Hypothalamus (tissue), 51 donors: ENCODE results near the gene WDR31.
"Not testable (repeated sequence)": the region's sequence is repeated elsewhere in the genome, so short reads cannot be mapped to it uniquely, and the experiment has no call there.

ENCODE experiments used
- DNase-seq, 51 donors: peaks; one replicate each; lab custom pipeline; 2025; lab: John Stamatoyannopoulos, UW

WDR31 gene

DNA sequence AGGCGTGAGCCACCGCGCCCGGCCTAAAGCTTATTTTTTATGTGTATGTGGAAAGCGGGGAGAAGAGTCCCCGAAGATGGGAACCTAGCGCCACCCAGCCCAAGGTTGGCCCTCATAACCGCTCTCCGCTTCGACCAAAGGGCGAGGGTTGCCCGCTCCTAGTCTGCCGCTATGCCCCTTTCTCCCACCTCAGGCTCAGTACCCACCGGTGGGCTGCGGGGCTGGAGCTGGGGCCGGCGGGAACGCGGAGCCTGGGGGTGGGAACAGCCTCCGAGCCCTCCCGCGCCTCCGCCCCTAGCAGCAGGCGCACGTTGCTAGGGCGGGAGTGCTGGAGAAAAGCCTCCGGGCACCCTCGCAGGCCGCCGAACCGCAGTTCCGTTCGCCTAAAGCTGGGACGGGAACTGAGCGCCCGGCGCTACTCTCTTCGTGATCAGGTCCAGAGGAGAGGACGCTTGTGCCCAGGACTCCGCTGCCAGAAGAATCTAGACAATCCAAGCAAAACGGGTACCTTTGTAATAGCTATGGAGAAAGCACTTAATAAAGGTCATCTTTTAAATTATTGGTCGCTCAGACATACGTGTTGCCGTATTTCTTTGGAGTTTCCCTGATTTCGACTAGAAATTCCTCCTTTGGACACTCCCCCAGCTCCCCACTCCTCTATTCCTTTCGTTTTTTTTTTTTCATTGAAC is at the start of gene WDR31:
TSS of gene WDR31 (minus strand) at position 265 of the 689 bp plus-strand sequence. CDS start 8,253 bp downstream, outside the sequence.
- DNase-seq = peak; percentile 15 to 91 (median 79)

DNA sequence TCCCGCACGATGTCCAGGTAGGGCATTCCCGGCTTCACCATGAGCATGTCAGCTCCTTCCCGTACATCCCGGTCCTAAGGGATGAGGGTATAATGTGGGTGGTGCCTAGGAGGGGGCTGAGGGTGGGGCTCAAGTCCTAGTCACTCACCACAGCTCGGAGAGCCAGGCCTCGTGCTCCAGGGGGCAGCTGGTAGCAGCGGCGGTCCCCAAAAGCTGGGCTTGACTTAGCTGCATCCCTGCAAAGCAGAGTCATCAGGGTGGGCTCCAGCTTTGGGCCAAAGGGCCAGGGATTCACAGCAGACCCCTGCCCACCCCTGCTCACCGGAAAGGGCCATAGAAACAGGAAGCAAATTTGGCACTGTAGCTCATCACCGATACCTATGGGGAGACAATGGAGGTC is 49.4 kb upstream of the WDR31 start:
- no peak for DNase-seq

DNA sequence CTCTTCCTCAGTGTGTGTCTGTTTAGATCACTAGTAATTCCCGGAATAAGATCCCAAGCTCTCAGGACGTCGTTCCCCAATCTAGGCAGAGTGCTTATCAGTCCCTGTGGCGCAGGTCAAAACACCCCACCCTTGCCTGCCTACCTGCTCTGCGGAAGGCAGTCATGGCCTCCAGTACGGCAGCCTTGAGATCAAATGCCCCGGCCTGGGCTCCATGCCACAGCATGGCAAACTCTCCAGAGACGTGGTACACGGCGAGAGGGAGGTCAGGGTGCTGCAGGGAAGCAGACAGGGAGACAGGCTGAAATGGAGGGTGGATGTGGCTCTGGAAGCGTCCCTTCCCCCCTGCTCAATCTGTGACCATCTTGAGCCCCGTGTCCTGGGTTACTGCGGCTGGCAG is 48.8 kb upstream of the WDR31 start:
- no peak for DNase-seq

DNA sequence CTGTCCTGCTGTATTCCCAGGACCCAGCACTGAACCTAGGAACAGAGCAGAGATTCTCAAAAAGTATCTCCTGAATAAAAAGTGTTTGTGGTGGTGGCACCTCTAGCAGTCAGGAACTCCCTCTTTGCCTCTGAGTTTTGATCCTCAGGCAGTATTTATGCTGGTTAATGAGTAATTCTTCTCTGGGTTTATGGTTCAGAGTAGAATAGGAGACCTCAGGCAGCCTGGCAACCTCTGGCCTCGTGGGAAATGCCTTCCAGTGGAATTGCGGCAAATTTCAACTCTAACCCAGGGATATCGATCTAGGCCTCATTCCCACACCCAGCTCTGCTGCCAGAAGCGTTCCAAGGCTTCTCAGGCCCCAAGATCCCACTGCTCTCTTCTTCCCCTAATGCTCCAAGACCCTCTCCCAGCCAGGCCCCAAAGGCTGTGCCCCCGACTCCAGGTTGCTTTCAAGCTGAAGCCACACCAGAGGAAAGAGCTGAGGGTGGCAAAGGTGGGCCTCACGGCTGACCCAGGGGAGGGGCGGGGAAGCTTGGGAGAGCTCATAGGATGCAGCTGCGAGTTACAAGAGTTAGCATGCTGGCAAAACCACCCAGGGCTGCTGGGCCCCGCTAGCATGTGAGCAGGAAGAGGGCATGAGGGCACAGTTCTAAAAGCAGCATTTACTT is 47.6 kb upstream of the WDR31 start:
- no peak for DNase-seq

DNA sequence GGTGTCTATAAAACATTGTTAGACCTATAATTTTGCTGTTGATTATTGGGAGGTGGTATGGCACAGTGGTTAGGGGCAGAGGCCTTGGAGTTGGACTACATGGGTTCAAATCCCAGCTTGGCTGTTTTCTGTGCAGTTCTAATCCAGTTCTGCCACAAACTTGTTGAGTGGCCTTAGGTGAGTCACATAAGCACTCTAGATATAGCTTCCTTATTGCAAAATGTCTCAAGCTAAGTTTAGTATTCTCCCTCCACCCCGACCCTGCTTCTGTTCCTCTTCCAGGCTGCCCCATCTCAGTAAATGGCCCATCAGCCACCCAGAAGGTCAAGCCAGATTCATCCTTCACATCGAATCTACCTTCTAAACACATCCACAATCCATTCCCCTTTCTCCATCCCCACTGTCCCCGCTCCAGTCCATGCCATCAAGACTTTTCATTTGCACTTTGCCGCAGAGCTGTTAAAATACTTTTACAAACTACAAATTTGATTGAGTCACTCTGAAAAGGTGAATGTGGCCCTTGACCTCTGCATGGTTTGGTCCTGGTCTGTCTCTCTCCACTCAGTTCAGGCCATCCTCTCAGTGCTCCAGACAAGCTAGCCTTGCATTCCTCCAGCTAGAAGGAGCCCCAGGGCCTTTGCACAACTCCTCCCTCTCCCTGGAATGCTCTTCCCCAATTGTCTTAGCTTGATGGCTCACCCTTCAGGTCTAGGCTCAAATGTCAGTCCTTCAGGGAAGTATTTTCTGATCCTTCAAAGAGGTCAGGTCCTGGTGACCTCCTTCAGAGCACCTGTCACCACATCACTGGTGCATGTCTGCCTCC is 46.7 kb upstream of the WDR31 start:
- no peak for DNase-seq

DNA sequence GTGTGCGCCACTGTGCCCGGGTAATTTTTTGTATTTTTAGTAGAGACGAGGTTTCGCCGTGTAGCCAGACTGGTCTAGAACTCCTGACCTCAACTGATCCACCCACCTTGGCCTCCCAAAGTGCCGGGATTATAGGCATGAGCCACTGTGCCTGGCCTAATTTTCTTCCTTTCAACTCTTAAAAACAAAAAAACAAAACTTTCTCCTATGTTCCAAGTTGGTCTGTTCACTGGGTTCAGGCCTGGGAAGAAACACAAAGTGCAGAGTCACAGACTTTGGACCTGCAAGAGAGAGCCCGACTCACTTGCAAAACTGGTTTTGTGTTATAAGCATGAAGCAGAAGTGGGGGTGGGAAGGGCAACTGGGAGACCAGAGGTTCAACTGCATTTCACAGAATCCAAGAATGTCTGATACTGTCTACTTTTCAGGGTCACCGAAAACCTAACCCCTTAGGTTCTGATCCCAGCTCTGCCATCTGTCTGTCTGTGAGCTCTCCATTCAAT is 41.9 kb upstream of the WDR31 start:
- no peak for DNase-seq

DNA sequence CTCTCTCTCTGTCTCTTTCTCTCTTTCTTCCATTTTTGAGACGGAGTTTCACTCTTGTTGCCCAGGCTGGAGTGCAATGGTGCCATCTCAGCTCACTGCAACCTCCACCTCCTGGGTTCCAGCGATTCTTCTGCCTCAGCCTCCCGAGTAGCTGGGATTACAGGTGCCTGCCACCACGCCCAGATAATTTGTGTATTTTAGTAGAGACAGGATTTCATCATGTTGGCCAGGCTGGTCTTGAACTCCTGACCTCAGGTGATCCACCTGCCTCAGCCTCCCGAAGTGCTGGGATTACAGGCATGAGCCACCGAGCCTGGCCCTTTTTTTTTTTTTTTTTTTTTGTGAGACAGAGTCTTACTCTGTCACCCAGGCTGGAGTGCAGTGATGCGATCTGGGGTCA is 41.4 kb upstream of the WDR31 start:
- not testable (repeated sequence) for DNase-seq

DNA sequence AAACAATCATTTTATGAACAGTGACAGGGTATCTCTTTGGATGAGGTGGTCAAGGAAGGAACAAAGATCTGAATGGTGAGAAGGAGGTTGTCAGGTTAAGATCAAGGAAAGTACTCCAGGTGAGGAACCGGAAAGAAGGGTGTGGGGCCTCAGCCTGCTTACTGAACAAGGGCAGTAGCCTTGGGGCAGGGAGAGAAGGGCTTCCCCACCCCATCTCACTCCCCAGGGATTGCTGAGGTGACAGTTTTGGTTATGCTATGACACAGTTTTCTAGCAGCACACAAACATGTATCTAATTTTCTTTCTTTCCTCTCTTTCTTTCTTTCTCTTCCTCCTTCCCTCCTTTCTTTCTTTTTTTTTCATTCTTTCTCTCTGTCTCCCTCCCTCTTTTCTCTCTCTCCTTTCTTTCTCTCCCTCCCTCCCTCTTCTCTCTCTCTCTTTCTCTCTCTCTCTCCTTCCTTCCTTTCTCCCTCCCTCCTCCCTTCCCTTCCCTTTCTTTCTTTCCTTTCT is 40.8 kb upstream of the WDR31 start:
- no peak for DNase-seq

DNA sequence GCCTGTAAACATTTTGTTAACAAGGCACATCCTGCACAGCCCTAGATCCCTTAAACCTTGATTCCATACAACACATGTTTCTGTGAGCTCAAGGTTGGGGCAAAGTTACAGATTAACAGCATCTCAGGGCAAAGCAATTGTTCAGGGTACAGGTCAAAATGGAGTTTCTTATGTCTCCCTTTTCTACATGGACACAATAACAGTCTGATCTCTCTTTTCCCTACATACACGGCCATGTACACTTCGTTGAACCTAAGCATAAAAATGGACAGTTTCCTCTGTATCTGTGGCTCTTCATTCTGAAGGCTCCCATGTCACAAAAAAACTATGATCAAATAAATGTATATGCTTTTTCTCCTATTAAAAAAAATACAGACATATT is 39.7 kb upstream of the WDR31 start:
- not testable (repeated sequence) for DNase-seq

DNA sequence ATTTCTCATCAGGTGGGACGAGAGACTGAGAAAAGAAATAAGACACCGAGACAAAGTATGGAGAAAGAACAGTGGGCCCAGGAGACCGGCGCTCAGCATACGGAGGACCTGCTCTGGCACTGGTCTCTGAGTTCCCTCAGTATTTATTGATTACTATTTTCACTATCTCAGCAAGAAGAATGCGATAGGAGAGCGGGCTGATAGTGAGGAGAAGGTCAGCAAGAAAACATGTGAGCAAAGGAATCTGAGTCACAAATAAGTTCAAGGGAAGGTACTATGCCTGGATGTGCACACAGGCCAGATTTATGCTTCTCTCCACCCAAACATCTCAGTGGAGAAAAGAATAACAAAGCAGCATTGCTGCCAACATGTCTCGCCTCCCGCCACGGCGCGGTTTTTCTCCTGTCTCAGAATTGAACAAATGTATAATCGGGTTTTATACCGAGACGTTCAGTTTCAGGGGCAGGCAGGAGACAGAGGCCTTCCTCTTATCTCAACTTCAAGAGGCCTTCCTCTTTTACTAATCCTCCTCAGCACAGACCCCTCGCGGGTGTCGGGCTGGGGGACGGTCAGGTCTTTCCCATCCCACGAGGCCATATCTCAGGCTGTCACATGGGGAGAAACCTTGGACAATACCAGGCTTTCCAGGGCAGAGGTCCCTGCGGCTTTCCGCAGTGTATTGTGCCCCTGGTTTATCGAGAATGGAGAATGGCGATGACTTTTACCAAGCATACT is 39.2 kb upstream of the WDR31 start:
- not testable (repeated sequence) for DNase-seq

DNA sequence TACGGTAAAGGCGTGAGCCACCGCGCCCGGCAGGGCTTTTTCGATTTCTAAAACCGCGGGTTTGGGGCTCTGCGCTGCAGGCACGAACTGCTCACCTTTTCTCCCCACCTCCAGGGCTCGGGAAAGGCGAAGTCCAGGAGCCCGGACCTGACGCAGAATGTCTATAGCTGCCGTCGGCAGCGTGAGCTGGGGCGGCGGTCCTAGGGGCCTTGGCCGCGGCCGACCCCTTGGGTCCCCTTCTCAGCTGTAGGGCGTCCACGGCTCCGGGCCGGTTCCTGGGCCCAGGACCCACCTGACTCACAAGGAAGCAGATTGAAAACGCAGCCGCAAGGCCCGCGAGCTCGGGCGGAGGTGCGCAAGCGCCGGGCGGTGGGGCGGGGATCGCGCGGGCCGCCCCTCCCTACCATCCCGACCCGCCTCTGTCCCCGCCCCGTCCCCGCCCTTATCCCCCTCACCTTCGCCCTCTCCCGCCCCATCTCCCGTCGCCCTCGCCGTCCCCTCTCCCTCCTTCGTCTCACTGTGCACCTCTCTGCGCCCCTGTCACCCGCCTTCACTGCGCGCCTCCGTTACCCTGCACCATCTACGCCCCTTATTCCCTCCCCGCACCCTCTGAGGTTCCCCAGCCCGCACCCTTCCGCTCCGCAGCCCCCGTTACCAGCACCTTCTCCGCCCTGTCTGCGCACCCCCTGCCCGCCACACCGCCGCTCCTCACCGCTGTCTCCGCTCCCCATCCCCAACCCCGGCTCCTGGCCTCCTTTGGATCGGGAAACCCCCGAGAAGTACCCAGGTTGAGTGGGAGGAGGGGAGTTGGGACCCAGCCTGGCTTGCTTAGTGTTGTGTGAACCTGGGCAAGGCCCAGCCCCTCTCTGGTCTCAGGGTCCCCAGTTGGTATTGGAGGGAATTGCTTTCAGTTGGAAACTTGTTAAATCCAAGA is 36.8 kb upstream of the WDR31 start, which contains the start of gene HDHD3:
TSS of gene HDHD3 (minus strand) at position 353 of the 934 bp plus-strand sequence. CDS start 2,632 bp downstream, outside the sequence.
- peak in 46 of 51 donors; percentile 13 to 82 (median 59) for DNase-seq

DNA sequence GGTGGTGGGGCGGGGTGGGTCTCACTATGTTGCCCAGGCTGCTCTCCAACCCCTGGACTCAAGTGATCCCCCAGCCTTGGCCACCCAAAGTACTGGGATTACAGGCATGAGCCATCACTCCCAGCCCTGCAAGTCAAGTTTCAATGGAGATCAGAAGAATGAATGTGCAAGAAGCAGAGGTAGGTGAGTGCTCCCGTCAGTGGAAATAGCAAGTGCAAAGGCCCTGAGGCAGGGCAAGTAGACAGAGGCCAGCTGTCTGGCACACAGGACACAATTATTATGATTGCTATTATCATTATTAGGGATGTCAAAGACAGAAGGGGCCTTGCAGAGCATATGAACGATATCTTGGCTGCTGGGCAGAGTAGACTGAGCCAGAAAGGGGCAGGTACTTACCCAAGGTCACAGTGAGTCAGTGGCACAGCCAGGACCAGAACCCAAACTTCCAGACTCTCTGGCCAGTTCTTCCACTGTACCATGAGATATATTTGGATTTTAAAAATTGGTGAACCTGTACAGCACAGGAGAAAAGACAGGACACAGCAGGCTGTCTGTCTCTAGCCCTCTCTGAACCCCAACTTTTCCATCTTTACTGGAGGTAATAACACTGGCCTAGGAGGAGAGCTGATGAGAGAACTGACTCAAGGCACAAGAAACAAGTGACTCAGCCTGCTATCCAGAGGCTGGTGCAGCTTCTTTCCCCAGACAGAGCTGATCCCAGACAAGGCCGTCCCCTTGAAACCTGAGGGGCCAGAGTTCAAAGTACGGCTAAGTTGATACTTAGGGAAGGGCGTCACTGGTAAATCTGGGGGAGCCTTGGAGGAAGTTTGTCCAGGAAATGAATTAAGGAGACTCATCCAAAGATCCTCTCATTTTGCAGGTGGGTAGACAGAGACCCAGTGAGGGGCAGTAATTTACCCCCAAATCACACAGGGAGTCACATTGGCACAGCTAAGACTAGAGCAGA is 35.3 kb upstream of the WDR31 start:
- DNase-seq = no peak

DNA sequence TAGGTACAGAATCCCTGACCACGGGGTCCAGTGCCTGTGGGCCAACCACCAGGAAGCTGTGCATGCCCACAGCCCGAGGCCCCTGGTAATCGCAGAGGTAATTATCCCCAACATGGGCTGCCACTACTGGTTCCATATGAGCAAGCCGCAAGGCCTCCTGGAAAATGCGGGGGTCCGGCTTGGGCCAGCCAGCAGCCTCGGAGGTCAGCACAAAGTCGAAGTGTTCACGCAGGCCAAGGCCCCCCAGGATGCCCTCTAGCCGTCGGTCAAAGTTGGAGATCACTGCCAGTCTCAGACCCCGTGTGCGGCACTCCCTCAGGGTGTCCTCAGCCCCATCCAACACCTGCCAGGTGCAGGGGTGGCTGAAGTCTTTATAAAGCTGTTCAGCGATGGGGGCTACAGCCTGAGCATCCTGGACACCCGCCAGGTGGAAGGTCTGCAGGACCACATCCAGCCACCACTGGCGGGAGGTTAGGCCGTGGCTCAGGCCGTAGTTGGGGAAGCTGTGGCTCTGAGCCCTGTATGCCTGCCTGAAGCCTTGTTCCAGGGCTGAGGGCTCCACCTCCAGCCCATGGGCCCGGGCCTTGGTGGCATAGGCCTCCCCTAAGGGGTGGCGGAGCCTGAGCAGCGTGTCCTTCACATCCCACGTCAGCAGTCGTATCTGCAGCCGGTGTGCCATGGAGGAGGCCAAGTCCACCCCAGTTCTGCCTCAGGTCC is 33.8 kb upstream of the WDR31 start:
- no peak for DNase-seq

DNA sequence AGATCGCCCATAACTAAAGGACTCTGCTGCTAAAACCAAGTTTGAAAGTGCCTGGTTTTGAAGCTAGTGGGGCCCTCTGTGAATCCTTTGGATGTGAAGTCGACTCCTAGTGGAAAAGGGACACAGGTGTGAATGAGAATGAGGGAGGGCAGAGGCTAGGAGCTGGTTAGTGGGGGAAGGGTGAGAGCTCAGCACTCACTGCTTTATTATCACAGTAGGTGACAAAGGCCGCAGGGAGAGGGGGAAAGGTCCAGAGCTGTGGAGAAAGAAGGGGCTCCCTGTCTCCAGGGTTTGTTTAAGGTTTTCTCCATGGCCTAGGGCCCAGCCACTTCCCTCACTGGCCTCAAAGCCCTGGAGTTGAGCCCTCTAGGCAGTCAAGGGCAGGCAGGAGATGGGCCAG is 33.2 kb upstream of the WDR31 start:
- no peak for DNase-seq

DNA sequence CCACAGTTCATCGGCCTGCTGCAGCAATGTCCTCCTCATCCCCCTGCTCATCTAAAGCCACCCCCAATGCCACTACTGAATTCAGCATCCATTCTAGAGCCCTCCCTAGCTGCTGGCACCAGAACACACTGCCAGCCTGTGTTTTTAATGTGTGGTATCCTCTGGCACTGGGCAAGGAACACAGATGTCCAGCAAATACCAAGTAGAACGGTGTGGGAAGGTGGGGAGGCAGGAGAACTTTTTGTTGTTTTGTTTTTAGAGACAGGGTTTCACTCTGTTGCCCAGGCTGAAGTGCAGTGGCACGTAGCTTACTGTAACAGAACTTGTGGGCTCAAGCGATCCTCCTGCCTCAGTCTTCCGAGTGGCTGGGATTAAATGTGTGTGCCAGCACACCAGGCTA is 32.0 kb upstream of the WDR31 start:
- no peak for DNase-seq

DNA sequence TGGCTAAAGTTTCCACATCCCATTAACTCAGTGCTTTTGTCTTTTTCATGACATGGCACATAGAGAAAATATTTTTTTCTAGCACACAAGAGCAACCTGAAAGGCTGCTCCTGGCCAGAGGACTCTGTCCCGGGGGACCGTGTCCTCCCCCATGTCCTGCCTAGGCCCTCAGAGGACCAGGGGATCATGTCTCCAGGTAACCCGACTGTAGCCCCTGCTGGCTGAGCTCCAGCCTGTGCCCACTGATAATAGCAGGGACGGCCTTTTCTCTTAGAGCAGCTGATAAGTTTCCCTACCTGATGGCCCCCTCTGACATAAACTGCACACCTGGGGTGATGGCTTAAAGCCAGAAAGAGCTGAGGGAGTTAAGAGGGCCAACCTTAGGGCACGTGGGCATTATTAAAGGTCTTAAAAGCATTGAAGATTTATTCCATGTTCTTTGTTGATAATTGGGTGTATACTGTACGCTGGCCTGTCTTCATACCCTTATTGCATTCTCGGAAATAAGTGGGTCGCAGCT is 30.8 kb upstream of the WDR31 start:
- no peak for DNase-seq

DNA sequence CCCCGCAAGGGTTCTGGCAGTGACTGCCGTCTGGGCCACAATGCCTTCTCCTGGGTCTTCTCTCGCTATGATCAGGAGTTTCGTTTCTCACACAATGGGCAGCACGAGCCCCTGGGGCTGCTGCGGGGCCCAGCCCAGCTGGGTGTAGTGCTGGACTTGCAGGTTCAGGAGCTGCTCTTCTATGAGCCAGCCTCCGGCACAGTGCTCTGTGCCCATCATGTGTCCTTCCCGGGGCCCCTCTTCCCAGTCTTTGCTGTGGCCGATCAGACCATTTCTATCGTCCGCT is 29.7 kb upstream of the WDR31 start:
- DNase-seq = no peak
